Measurements from ENCODE around the gene KRTAP9-2.

DNA sequence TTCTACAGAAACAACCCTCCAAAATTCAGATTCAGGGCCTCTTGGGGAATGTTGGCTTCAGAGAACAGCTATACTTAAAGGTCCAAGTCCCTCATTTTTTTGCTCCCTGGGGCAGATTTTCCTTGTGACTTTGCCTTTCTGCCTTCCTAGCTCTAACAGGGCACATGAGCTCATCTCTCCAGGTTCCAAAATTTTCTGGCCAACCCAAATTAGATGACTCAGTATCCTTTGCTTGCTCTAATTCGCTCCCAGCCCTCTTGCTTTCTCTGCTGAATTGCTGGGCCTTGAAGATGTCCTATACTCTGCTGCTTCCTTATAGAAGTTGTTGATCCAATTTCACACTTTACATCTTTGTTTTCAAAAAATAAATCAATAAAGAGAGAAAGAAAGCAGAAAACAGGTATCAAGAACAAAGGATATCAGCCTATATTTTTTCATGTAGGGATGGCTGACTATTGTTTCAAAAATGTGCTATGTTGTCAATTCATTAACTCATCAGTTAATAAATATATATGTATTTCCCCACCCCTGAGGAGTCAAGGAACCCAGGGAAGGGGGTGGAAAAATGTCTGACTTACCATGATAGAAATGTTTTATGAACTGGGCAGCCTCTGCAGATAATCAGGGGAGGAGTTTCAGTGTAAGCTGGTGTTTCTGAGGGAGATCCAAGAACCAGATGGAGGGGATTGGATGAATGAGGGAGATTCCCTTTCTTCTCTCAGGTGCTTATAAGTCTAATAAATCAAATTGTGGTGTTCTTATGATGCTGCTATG lies 47.4 kb upstream of the KRTAP9-2 start:
- TF ChIP-seq, protein P1, sequence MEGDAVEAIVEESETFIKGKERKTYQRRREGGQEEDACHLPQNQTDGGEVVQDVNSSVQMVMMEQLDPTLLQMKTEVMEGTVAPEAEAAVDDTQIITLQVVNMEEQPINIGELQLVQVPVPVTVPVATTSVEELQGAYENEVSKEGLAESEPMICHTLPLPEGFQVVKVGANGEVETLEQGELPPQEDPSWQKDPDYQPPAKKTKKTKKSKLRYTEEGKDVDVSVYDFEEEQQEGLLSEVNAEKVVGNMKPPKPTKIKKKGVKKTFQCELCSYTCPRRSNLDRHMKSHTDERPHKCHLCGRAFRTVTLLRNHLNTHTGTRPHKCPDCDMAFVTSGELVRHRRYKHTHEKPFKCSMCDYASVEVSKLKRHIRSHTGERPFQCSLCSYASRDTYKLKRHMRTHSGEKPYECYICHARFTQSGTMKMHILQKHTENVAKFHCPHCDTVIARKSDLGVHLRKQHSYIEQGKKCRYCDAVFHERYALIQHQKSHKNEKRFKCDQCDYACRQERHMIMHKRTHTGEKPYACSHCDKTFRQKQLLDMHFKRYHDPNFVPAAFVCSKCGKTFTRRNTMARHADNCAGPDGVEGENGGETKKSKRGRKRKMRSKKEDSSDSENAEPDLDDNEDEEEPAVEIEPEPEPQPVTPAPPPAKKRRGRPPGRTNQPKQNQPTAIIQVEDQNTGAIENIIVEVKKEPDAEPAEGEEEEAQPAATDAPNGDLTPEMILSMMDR (IDR thresholded peaks at IDR 0.05): no peak
- TF ChIP-seq KDM1A (IDR thresholded peaks at IDR 0.05; ENCODE audit: low read depth) (no peak), CBX8 (IDR thresholded peaks at IDR 0.05) (no peak), POLR2A (IDR thresholded peaks at IDR 0.05; ENCODE audit: low read length) (no peak), CHD2 (IDR thresholded peaks at IDR 0.05; ENCODE audit: low read length, partially characterized antibody) (no peak)
